Stimulated activated CD8-positive, alpha-beta memory T cell treated with anti-CD3 and anti-CD28 coated beads, Interleukin-4, amount 100 ng/mL, for 4 hours (primary cell): ENCODE data around the gene CLEC2L.
"Not testable (repeated sequence)": the region's sequence is repeated elsewhere in the genome, so short reads cannot be mapped to it uniquely, and the experiment has no call there.

Experiments
- DNase-seq, 2 donors: peaks; one replicate each; pipeline ENCODE4 v3.0.0-alpha.2; 2020; ENCODE audit warnings: low read depth in 2 of 2, low spot score in 1 of 2

Gene CLEC2L

GRCh38 chr7:139553991-139554700 is 30.7 kb downstream of the CLEC2L start:
- DNase-seq, result not testable (repeated sequence)

GRCh38 chr7:139557857-139558581 is 34.5 kb downstream of the CLEC2L start:
- DNase-seq, result no peak

GRCh38 chr7:139559364-139560105 is 36.0 kb downstream of the CLEC2L start:
- no peak for DNase-seq

GRCh38 chr7:139560199-139560598 is 36.7 kb downstream of the CLEC2L start:
- no peak for DNase-seq

GRCh38 chr7:139560678-139561077 is 37.2 kb downstream of the CLEC2L start:
- DNase-seq, result no peak

- no peak for DNase-seq
Observed at GRCh38 chr7:139562491-139562890, 39.0 kb downstream of the CLEC2L start.

GRCh38 chr7:139562961-139563565 is 39.6 kb downstream of the CLEC2L start:
- DNase-seq, result no peak

- DNase-seq, result no peak
Observed at GRCh38 chr7:139563856-139564255, 40.4 kb downstream of the CLEC2L start.

GRCh38 chr7:139566075-139566474 is 42.6 kb downstream of the CLEC2L start:
- no peak for DNase-seq

GRCh38 chr7:139566736-139567646 is 43.5 kb downstream of the CLEC2L start:
- DNase-seq, result no peak

GRCh38 chr7:139567647-139568345 is 44.3 kb downstream of the CLEC2L start:
- DNase-seq, result no peak

GRCh38 chr7:139568346-139568675 is 44.8 kb downstream of the CLEC2L start:
- DNase-seq, result no peak

- DNase-seq, result no peak
Observed at GRCh38 chr7:139568813-139569490, 45.5 kb downstream of the CLEC2L start.

GRCh38 chr7:139570119-139570518 is 46.6 kb downstream of the CLEC2L start:
- DNase-seq, result no peak

- no peak for DNase-seq
Observed at GRCh38 chr7:139570626-139571025, 47.1 kb downstream of the CLEC2L start.

GRCh38 chr7:139571190-139571589 is 47.7 kb downstream of the CLEC2L start:
- no peak for DNase-seq

- DNase-seq, result no peak
Observed at GRCh38 chr7:139571651-139572050, 48.2 kb downstream of the CLEC2L start.

GRCh38 chr7:139572071-139572470 is 48.6 kb downstream of the CLEC2L start:
- DNase-seq, result no peak

GRCh38 chr7:139572704-139573385 is 49.4 kb downstream of the CLEC2L start:
- no peak for DNase-seq
